Cardiac fibroblast (primary cell): ENCODE results near the gene GNLY.

ENCODE experiments used
- DNase-seq, 2 donors: peaks; one replicate each; pipeline versions ENCODE4 v3.0.0 to v3.0.0-alpha.2; 2010; ENCODE audit warnings: low read depth in 2 of 2
- H3K4me3 ChIP-seq, 2 donors: replicated peaks in 1 of 2; 1 replicate in 1 of 2; 2 replicates in 1 of 2; pipeline ENCODE4 v1.5.1; 2011; ENCODE audit warnings: low read depth in 2 of 2, low read length in 2 of 2, mild to moderate bottlenecking in 2 of 2, moderate library complexity in 1 of 2
- CTCF ChIP-seq: IDR thresholded peaks from one replicate; pipeline ENCODE4 v1.5.1; 2011; ENCODE audit warnings: low read depth, mild to moderate bottlenecking, low read length, inconsistent platforms

Gene GNLY

GRCh38 chr2:85724731-85725181 lies 30.6 kb downstream of the GNLY start:
- no peak for TF ChIP-seq CTCF
- no peak for DNase-seq
- no peak overlapping the region for H3K4me3 ChIP-seq

- no peak for TF ChIP-seq CTCF
- no peak for DNase-seq
- no peak overlapping the region for H3K4me3 ChIP-seq
Observed at GRCh38 chr2:85725451-85725850, 31.3 kb downstream of the GNLY start.

GRCh38 chr2:85727798-85728197 lies 33.6 kb downstream of the GNLY start:
- no peak overlapping the region for H3K4me3 ChIP-seq
- DNase-seq, result no peak
- TF ChIP-seq CTCF, result no peak

- no peak overlapping the region for H3K4me3 ChIP-seq
- DNase-seq, result no peak
- TF ChIP-seq CTCF, result no peak
Observed at GRCh38 chr2:85728342-85728741, 34.2 kb downstream of the GNLY start.

- peak; percentile 84 to 90 for DNase-seq
- H3K4me3 ChIP-seq, result no peak overlapping the region
- TF ChIP-seq CTCF, result peak; percentile 99
Observed at GRCh38 chr2:85728883-85729824, 35.0 kb downstream of the GNLY start.

- no peak overlapping the region for H3K4me3 ChIP-seq
- TF ChIP-seq CTCF, result no peak
- no peak for DNase-seq
Observed at GRCh38 chr2:85729825-85730510, 35.8 kb downstream of the GNLY start.
